Endothelial cell (in vitro differentiated cells): ENCODE data around the gene ELN. TPM values are rescaled to one million over a fixed set of nuclear protein-coding genes. Genes with fewer than 3 reads are reported as not detected.
"Not testable (repeated sequence)": the region's sequence is repeated elsewhere in the genome, so short reads cannot be mapped to it uniquely, and the experiment has no call there.

Source experiments
- DNase-seq: peaks from one replicate; pipeline ENCODE4 v3.0.0; 2021; ENCODE audit warnings: low spot score
- H3K27ac Mint-ChIP-seq: one replicate; pipeline ENCODE4 v1.8.0; 2021; ENCODE audit warnings: mixed read lengths, inconsistent platforms; ENCODE audit not compliant: unreplicated experiment
- H3K27me3 Mint-ChIP-seq: one replicate; pipeline ENCODE4 v1.8.0; 2021; ENCODE audit warnings: mild to moderate bottlenecking, moderate library complexity, mixed read lengths, inconsistent platforms; ENCODE audit not compliant: unreplicated experiment
- H3K36me3 Mint-ChIP-seq: one replicate; pipeline ENCODE4 v1.8.0; 2021; ENCODE audit warnings: mild to moderate bottlenecking, low read depth, mixed read lengths, inconsistent platforms; ENCODE audit not compliant: unreplicated experiment
- H3K4me1 Mint-ChIP-seq: one replicate; pipeline ENCODE4 v1.8.0; 2021; ENCODE audit warnings: mild to moderate bottlenecking, mixed read lengths, inconsistent platforms; ENCODE audit not compliant: unreplicated experiment
- H3K4me3 Mint-ChIP-seq: one replicate; pipeline ENCODE4 v1.8.0; 2021; ENCODE audit warnings: mild to moderate bottlenecking, mixed read lengths, inconsistent platforms; ENCODE audit not compliant: unreplicated experiment
- H3K9me3 Mint-ChIP-seq: one replicate; pipeline ENCODE4 v1.8.0; 2021; ENCODE audit warnings: mixed read lengths, inconsistent platforms; ENCODE audit not compliant: unreplicated experiment
- total RNA-seq: library from RNA; stranded (reverse); fragmentation: NEBNext Ultra II Directional; extraction: Animal tissue kit (Norgen Biotek cat#: 25700); gene quantifications from one replicate; pipeline ENCODE4 v1.2.1, GENCODE V29; 2021; ENCODE audit not compliant: unreplicated experiment
- TF ChIP-seq, protein P1 (sequence below): fragments of 200-600 bp; sonication (generic); IDR thresholded peaks from one replicate; pipeline ENCODE4 v1.5.0; 2021; ENCODE audit warnings: antibody characterized with exemption; ENCODE audit not compliant: unreplicated experiment

ELN gene
- total RNA-seq, 1 donor from 2014 or later = 44.8 TPM

DNA sequence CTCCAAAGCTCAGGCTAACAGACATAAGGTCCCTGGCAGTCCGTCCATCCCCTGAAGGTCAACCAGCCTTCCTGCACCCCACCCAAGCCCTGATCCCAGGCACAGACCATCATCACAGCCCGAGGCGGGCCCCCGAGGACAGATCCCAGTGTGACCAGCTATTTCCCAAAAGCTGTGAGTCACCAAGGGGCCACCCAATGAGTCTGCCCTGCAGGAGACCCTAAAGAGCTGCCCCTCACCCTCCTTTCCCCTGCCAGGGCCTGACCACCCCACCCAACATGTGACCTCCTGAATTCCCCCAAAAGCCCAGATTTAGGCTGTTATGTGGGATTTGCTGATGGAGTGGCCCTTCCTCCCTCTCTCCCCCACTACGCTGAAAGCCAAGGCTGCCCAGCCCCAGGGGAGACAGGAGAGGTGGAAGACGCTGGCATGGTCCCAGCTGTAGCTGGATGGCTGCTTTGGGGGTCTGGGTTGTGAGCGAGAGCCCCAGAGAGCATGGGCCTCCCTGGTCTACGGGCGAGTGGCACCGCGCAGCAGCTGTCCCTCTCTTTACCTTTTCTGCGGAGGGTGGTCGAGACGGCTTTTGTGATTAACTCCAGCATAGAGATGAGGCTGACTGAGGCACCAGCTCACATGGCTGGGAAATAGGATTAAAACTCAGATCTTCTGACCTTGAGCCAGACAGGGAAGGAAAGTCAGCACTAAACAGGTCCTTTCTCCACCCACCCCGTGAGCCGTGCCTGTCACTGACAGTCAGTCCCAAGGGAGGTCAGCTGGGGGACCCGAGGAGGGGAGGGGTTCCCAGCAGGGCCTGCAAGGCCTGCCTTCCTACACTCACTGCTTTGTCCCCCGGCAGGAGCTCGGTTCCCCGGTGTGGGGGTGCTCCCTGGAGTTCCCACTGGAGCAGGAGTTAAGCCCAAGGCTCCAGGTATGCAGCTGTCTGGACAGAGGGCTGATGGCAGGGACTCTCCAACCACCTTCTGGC, 16.7 kb downstream of the ELN start:
- Mint-ChIP-seq H3K36me3 (no peaks in the 10 kb centered on the region), H3K27ac (no peak overlapping the region), H3K27me3 (peaks cover 7% of the 10 kb centered on the region), H3K4me1 (peaks cover 18% of the 10 kb centered on the region), H3K9me3 (no peaks in the 10 kb centered on the region), H3K4me3 (no peak overlapping the region)
- TF ChIP-seq, protein P1, sequence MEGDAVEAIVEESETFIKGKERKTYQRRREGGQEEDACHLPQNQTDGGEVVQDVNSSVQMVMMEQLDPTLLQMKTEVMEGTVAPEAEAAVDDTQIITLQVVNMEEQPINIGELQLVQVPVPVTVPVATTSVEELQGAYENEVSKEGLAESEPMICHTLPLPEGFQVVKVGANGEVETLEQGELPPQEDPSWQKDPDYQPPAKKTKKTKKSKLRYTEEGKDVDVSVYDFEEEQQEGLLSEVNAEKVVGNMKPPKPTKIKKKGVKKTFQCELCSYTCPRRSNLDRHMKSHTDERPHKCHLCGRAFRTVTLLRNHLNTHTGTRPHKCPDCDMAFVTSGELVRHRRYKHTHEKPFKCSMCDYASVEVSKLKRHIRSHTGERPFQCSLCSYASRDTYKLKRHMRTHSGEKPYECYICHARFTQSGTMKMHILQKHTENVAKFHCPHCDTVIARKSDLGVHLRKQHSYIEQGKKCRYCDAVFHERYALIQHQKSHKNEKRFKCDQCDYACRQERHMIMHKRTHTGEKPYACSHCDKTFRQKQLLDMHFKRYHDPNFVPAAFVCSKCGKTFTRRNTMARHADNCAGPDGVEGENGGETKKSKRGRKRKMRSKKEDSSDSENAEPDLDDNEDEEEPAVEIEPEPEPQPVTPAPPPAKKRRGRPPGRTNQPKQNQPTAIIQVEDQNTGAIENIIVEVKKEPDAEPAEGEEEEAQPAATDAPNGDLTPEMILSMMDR = no peak
- DNase-seq = no peak

DNA sequence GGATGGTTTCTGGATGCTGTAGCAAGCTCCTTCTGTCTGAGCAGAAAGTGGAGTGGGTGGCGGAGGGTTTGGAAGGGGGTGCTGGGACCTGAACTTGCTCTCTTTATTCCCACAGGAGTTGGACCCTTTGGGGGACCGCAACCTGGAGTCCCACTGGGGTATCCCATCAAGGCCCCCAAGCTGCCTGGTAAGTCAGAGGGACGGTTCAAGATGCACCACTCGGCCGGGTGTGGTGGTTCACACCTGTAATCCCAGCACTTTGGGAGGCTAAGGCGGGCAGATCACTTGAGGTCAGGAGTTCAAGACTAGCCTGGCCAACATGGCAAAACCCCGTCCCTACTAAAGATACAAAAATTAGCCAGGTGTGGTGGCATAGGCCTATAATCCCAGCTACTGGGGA, 18.6 kb downstream of the ELN start:
- H3K4me1 Mint-ChIP-seq, H3K27me3 Mint-ChIP-seq, DNase-seq, H3K27ac Mint-ChIP-seq, H3K9me3 Mint-ChIP-seq, H3K4me3 Mint-ChIP-seq, H3K36me3 Mint-ChIP-seq: not testable (repeated sequence)

DNA sequence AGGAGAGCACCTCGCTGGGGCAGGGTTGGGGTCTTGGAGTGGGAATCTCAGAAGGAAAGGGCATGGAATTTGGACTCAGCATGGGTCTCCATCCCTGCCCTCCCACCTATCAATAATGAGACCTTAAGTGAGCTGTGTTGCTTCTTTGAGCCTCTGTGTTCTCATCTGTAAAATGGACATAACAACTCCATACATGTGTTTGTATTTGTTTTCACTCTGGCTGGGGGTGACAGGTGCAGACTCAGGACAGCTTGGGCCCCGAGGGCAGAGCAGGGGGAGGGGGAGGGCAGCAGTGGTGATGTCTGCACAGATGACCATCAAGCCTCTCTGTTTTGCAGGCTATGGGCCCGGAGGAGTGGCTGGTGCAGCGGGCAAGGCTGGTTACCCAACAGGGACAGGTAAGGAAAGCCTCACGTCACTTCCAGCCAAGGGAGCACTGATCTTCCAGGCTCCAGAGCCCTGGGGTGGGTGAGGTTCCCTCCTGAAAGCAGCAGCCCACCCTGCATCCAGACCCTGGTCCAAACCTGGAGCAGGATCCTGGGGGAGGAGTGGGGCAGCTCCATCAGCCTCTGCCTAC, 19.9 kb downstream of the ELN start:
- TF ChIP-seq, protein P1 = no peak
- Mint-ChIP-seq H3K27me3 (no peaks in the 10 kb centered on the region), H3K27ac (no peak overlapping the region), H3K4me3 (peak overlapping the region; percentile 47), H3K4me1 (peaks cover 7% of the 10 kb centered on the region), H3K36me3 (peaks cover 4% of the 10 kb centered on the region), H3K9me3 (no peaks in the 10 kb centered on the region)
- no peak for DNase-seq

DNA sequence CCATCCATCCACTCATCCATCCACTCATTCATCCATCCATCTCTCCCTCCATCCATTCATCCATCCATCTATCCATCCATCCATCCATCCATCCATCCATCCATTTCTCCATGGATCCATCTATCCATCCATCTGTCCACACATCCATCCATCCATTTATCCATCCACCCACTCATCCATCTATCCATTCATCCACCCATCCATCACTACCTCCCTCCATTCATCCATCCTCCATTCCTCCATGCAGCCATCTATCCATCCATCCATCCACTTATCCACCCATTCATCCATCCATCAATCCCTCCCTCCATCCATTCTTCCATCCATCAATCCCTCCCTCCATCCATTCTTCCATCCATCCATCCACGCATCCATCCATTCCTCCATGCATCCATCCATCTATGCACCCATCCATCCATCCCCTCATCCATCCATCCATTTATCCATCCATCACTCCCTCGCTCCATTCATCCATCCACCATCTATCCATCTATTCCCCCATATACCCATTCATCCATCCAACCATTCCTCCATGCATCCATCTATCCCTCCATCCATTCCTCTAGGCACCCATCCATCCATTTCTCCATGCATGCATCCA, 21.1 kb downstream of the ELN start:
- Mint-ChIP-seq H3K4me3 (no peak overlapping the region), H3K36me3 (peaks cover 14% of the 10 kb centered on the region), H3K27ac (no peak overlapping the region), H3K9me3 (no peaks in the 10 kb centered on the region), H3K4me1 (peaks cover 3% of the 10 kb centered on the region), H3K27me3 (peaks cover 4% of the 10 kb centered on the region)
- DNase-seq = no peak
- TF ChIP-seq, protein P1 = no peak

DNA sequence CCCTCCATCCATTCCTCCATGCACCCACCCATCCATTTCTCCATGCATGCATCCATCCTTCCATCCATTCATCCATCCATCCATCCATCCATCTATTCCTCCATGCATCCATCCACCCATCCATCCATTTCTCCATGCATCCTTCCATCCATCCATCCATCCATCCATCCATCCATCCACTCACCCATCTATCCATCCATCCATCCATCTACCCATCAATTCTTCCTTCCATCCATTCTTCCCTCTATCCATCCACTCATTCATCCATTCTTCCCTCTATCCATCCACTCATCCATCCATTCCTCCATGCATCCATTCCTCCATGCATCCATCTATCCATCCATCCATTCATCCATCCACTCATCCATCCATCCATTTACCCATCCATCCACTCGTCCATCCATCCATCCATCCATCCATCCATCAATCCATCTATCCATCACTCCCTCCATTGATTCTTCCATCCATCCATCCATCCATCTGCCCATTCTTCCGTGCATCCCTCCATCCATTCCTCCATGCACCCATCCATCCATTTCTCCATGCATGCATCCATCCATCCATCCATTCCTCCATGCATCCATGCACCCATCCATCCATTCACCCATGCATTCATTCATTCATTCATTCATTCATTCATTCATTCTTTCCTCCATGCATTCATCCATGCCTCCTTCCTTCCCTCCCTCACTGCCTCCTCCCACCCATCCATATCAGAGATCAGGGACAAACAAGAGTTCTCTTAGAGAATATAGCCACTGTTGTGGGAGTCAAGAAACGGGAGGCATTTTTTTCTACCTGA, 22.2 kb downstream of the ELN start:
- H3K4me3 Mint-ChIP-seq = no peak overlapping the region
- TF ChIP-seq, protein P1 = no peak
- H3K4me1 Mint-ChIP-seq = no peaks in the 10 kb centered on the region
- peaks cover 16% of the 10 kb centered on the region for H3K36me3 Mint-ChIP-seq
- no peak overlapping the region for H3K27ac Mint-ChIP-seq
- DNase-seq = no peak
- peaks cover 4% of the 10 kb centered on the region for H3K27me3 Mint-ChIP-seq
- H3K9me3 Mint-ChIP-seq = no peaks in the 10 kb centered on the region
